Duodenal mucosa (tissue), 2 donors: ENCODE measurements around the gene BEST3.

Experiments used
- H3K27ac ChIP-seq: one replicate; pipeline ENCODE4 v1.7.0; 2013; ENCODE audit warnings: low read depth, low read length
- H3K27me3 ChIP-seq, 2 donors: one replicate each; pipeline ENCODE4 v1.7.0; 2013; ENCODE audit warnings: low read length in 2 of 2, control low read depth in 1 of 2; ENCODE audit not compliant: insufficient read depth in 2 of 2, control insufficient read depth in 1 of 2
- H3K36me3 ChIP-seq, 2 donors: one replicate each; pipeline ENCODE4 v1.7.0; 2013; ENCODE audit warnings: low read length in 2 of 2, control low read depth in 1 of 2; ENCODE audit not compliant: insufficient read depth in 2 of 2, control insufficient read depth in 1 of 2
- H3K4me1 ChIP-seq, 2 donors: one replicate each; pipeline ENCODE4 v1.7.0; 2013; ENCODE audit warnings: low read length in 2 of 2, control low read depth in 1 of 2; ENCODE audit not compliant: insufficient read depth in 2 of 2, control insufficient read depth in 1 of 2
- H3K4me3 ChIP-seq, 2 donors: one replicate each; pipeline ENCODE4 v1.7.0; 2013; ENCODE audit warnings: low read length in 2 of 2, low read depth in 1 of 2
- H3K9ac ChIP-seq, 2 donors: one replicate each; pipeline ENCODE4 v1.7.0; 2013; ENCODE audit warnings: low read length in 2 of 2, low read depth in 1 of 2
- H3K9me3 ChIP-seq, 2 donors: one replicate each; pipeline ENCODE4 v1.7.0; 2013; ENCODE audit warnings: low read length in 2 of 2, control low read depth in 1 of 2; ENCODE audit not compliant: control insufficient read depth in 1 of 2

Gene BEST3

GRCh38 chr12:69698769-69699540, at the start of gene BEST3:
TSS of gene BEST3 (minus strand) at chr12:69699303. CDS start at chr12:69697798, 1,505 bp downstream.
- H3K36me3 ChIP-seq: no peaks in the 10 kb centered on the region
- no peak within 1 kb of the TSS for H3K27ac ChIP-seq
- H3K9me3 ChIP-seq: no peaks in the 10 kb centered on the region
- H3K4me1 ChIP-seq: no peaks in the 10 kb centered on the region
- H3K9ac ChIP-seq: no peak within 1 kb of the TSS
- H3K4me3 ChIP-seq: no peak within 1 kb of the TSS
- no peaks in the 10 kb centered on the region for H3K27me3 ChIP-seq

GRCh38 chr12:69744109-69744508, 45.0 kb upstream of the BEST3 start:
- no peaks in the 10 kb centered on the region for H3K9me3 ChIP-seq
- H3K27me3 ChIP-seq: no peaks in the 10 kb centered on the region
- H3K27ac ChIP-seq: no peak overlapping the region
- no peak overlapping the region for H3K4me3 ChIP-seq
- H3K4me1 ChIP-seq: peaks cover 0 to 5% of the 10 kb centered on the region in 2 donors
- no peak overlapping the region for H3K9ac ChIP-seq
- no peaks in the 10 kb centered on the region for H3K36me3 ChIP-seq

GRCh38 chr12:69739287-69740191, 40.4 kb upstream of the BEST3 start:
- Histone ChIP-seq H3K4me3 (peak overlapping the region; percentile 80 to 96), H3K27me3 (no peaks in the 10 kb centered on the region), H3K36me3 (no peaks in the 10 kb centered on the region), H3K9me3 (no peaks in the 10 kb centered on the region), H3K4me1 (peaks cover 0 to 11% of the 10 kb centered on the region in 2 donors), H3K27ac (peak overlapping the region; percentile 92), H3K9ac (peak overlapping the region; percentile 81 to 97)

GRCh38 chr12:69738351-69739286, 39.5 kb upstream of the BEST3 start, which contains the start of gene RAB3IP:
TSS of gene RAB3IP (plus strand) at chr12:69738860. CDS start at chr12:69755409, 16,549 bp downstream.
- H3K9ac ChIP-seq: peak within 1 kb of the TSS; percentile 81 to 97

GRCh38 chr12:69733638-69734037, 34.5 kb upstream of the BEST3 start:
- Histone ChIP-seq H3K4me1 (peaks cover 0 to 6% of the 10 kb centered on the region in 2 donors), H3K9ac (no peak overlapping the region), H3K27me3 (peaks cover 0 to 3% of the 10 kb centered on the region in 2 donors), H3K4me3 (no peak overlapping the region), H3K9me3 (no peaks in the 10 kb centered on the region), H3K36me3 (no peaks in the 10 kb centered on the region), H3K27ac (no peak overlapping the region)

More at GRCh38 chr12:69738351-69739286, 39.5 kb upstream of the BEST3 start, which contains the start of gene RAB3IP:
- Histone ChIP-seq H3K4me1 (peaks cover 0 to 11% of the 10 kb centered on the region in 2 donors), H3K27me3 (no peaks in the 10 kb centered on the region), H3K4me3 (peak within 1 kb of the TSS; percentile 80 to 96), H3K9me3 (no peaks in the 10 kb centered on the region), H3K27ac (peak within 1 kb of the TSS; percentile 92), H3K36me3 (no peaks in the 10 kb centered on the region)

GRCh38 chr12:69732088-69732487, 33.0 kb upstream of the BEST3 start:
- Histone ChIP-seq H3K9me3 (no peaks in the 10 kb centered on the region), H3K27me3 (peaks cover 0 to 3% of the 10 kb centered on the region in 2 donors), H3K36me3 (no peaks in the 10 kb centered on the region), H3K4me3 (no peak overlapping the region), H3K9ac (no peak overlapping the region), H3K27ac (no peak overlapping the region), H3K4me1 (no peaks in the 10 kb centered on the region)

- H3K4me1 ChIP-seq: no peaks in the 10 kb centered on the region
Observed at GRCh38 chr12:69726922-69727321, 27.8 kb upstream of the BEST3 start.

GRCh38 chr12:69720750-69721149, 21.6 kb upstream of the BEST3 start:
- Histone ChIP-seq H3K9ac (no peak overlapping the region), H3K36me3 (no peaks in the 10 kb centered on the region), H3K27ac (no peak overlapping the region), H3K27me3 (no peaks in the 10 kb centered on the region), H3K9me3 (no peaks in the 10 kb centered on the region), H3K4me3 (no peak overlapping the region), H3K4me1 (peaks cover 0 to 17% of the 10 kb centered on the region in 2 donors)

More at GRCh38 chr12:69726922-69727321, 27.8 kb upstream of the BEST3 start:
- Histone ChIP-seq H3K27me3 (peaks cover 0 to 1% of the 10 kb centered on the region in 2 donors), H3K4me3 (no peak overlapping the region), H3K9me3 (no peaks in the 10 kb centered on the region), H3K27ac (no peak overlapping the region), H3K36me3 (no peaks in the 10 kb centered on the region), H3K9ac (no peak overlapping the region)
